ENCODE results near the gene TNRC18.

DNA sequence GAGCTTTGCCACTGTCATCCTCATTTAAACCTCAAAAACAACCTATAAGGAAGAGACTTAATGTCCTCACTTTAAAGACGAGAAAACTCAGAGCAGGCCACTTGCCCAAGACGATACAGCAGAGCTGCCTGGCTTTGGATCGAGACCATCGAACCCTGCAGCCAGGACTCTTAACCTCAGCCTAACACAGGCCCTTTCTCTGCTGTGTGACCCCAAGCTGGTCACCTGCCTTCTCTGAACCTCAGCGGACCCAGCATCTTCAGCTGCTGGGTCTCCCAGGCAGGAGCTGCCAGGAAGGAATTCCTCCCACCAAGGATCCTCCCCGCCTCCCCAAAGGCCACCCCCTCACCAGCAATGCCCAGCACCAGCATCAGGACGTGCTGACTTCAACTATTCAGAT lies 32.7 kb downstream of the TNRC18 start:
- TF ChIP-seq, protein P1, sequence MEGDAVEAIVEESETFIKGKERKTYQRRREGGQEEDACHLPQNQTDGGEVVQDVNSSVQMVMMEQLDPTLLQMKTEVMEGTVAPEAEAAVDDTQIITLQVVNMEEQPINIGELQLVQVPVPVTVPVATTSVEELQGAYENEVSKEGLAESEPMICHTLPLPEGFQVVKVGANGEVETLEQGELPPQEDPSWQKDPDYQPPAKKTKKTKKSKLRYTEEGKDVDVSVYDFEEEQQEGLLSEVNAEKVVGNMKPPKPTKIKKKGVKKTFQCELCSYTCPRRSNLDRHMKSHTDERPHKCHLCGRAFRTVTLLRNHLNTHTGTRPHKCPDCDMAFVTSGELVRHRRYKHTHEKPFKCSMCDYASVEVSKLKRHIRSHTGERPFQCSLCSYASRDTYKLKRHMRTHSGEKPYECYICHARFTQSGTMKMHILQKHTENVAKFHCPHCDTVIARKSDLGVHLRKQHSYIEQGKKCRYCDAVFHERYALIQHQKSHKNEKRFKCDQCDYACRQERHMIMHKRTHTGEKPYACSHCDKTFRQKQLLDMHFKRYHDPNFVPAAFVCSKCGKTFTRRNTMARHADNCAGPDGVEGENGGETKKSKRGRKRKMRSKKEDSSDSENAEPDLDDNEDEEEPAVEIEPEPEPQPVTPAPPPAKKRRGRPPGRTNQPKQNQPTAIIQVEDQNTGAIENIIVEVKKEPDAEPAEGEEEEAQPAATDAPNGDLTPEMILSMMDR (tag by site-specific recombination; IDR thresholded peaks at IDR 0.05), result no peak
- TF ChIP-seq ZNF354C (tag by site-specific recombination; IDR thresholded peaks at IDR 0.05; ENCODE audit: borderline replicate concordance, low read depth), result no peak
- TF ChIP-seq ZBTB21 (tag by site-specific recombination; IDR thresholded peaks at IDR 0.05), result no peak

All from HEK293 (cell line).